ENCODE measurements around the gene TMCO2. TPM values are rescaled to one million over a fixed set of nuclear protein-coding genes. Genes with fewer than 3 reads are reported as not detected.

The TMCO2 gene
- total RNA-seq, 2 donors from 2014 or later: not detected

DNA sequence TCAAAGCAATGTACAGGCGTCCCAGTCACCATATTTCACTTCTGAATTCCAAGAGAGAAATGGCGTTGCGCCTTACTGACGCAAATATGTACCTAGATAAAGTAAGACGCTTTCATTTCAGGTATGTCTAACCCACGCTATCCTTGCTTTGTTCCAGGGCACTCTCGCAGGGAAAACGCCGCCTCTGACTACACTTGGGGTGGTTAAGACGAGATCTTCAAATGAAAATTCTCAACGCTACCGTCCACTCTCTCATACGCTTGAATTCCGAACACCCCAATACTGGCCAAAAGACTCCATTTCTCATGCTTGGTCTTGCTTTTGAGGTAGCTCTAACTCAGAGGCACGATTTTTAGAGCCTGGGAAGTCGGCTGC lies 9.6 kb downstream of the TMCO2 start:
- Histone ChIP-seq H3K27ac (peak overlapping the region; percentile 96), H3K4me1 (no peaks in the 10 kb centered on the region), H3K9ac (ENCODE audit: low read depth in 2 of 2, low read length in 2 of 2) (peak overlapping the region; percentile 98), H3K9me3 (no peaks in the 10 kb centered on the region), H3K27me3 (no peaks in the 10 kb centered on the region), H3K36me3 (no peaks in the 10 kb centered on the region), H3K4me3 (peak overlapping the region; percentile 83)
- DNase-seq: no peak
- no peak for TF ChIP-seq CTCF (IDR thresholded peaks at IDR 0.05)
- intact Hi-C loops (cut with DNase I): loop anchor here (2.0 kb wide), 1 partner anchor 96 kb away; the partner anchor contains the start of gene RLF

- Histone ChIP-seq H3K4me1 (no peaks in the 10 kb centered on the region), H3K36me3 (no peaks in the 10 kb centered on the region), H3K27me3 (no peaks in the 10 kb centered on the region), H3K4me3 (peak within 1 kb of the TSS; percentile 83), H3K9me3 (no peaks in the 10 kb centered on the region), H3K27ac (peak within 1 kb of the TSS; percentile 96), H3K9ac (ENCODE audit: low read depth in 2 of 2, low read length in 2 of 2) (peak within 1 kb of the TSS; percentile 98)
- no peak for TF ChIP-seq CTCF (IDR thresholded peaks at IDR 0.05)
- intact Hi-C loops (cut with DNase I): loop anchor here (2.0 kb wide), 1 partner anchor 97 kb away; the partner anchor contains the start of gene RLF
- DNase-seq: peak; percentile 97
Observed at GRCh38 chr1:40257688-40258444, 10.1 kb downstream of the TMCO2 start, which contains the start of gene ZMPSTE24. Gene ZMPSTE24 (plus strand): TSS chr1:40258236. CDS start chr1:40258272, 36 bp downstream.

GRCh38 chr1:40258445-40258769 lies 10.7 kb downstream of the TMCO2 start:
- Histone ChIP-seq H3K36me3 (no peaks in the 10 kb centered on the region), H3K4me1 (no peaks in the 10 kb centered on the region), H3K9me3 (no peaks in the 10 kb centered on the region), H3K4me3 (peak overlapping the region; percentile 83), H3K27me3 (no peaks in the 10 kb centered on the region), H3K9ac (ENCODE audit: low read depth in 2 of 2, low read length in 2 of 2) (peak overlapping the region; percentile 98), H3K27ac (peak overlapping the region; percentile 96)
- DNase-seq: no peak
- no peak for TF ChIP-seq CTCF (IDR thresholded peaks at IDR 0.05)
- intact Hi-C loops (cut with DNase I): no loop called here

DNA sequence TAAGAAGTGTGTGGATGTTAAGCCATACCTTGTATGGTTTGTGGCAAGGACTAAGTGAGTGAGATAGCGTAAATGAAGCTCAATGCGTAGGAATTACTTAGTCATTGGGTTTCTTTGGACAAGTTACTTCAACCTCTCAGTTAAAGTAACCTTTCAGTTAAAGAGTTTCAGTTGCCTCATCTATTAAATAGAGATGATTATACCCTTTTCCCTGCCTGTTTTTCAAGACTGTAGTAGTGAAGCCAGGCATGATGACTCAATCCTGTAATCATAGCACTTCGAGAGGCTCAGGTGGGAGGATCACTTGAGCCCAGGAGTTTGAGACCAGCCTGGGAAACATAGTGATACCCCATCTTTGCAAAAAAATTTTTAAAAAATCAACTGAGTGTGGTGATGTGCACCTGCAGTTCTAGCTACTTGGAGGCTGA lies 16.6 kb downstream of the TMCO2 start:
- Histone ChIP-seq H3K27me3 (no peaks in the 10 kb centered on the region), H3K9ac (ENCODE audit: low read depth in 2 of 2, low read length in 2 of 2) (no peak overlapping the region), H3K36me3 (peaks cover 9% of the 10 kb centered on the region), H3K4me1 (no peaks in the 10 kb centered on the region), H3K27ac (no peak overlapping the region), H3K4me3 (no peak overlapping the region), H3K9me3 (no peaks in the 10 kb centered on the region)
- TF ChIP-seq CTCF (IDR thresholded peaks at IDR 0.05): no peak
- intact Hi-C loops (cut with DNase I): no loop called here
- DNase-seq: no peak

DNA sequence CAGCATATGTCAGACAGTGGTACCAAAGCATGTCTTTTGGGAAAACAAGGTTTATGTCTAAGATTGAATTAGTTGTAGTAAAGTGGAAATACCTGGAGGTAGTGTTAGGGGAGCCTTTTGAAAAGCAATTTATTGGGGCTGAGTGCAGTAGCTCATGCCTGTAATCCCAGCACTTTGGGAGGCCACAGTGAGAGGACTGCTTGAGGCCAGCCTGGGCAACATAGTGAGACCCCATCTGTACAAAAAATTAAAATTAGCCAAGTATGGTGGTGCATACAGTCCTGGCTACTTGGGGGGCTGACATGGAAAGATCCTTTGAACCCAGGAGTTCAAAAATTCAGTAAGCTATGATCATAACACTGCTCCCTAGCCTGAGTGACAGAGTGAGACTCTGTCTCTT lies 17.6 kb downstream of the TMCO2 start:
- DNase-seq: no peak
- no peaks in the 10 kb centered on the region for H3K27me3 ChIP-seq
- H3K9me3 ChIP-seq: no peaks in the 10 kb centered on the region
- H3K9ac ChIP-seq (ENCODE audit: low read depth in 2 of 2, low read length in 2 of 2): no peak overlapping the region
- intact Hi-C loops (cut with DNase I): no loop called here
- H3K36me3 ChIP-seq: peaks cover 13% of the 10 kb centered on the region
- no peaks in the 10 kb centered on the region for H3K4me1 ChIP-seq
- no peak for TF ChIP-seq CTCF (IDR thresholded peaks at IDR 0.05)
- H3K4me3 ChIP-seq: no peak overlapping the region
- no peak overlapping the region for H3K27ac ChIP-seq
